ENCODE measurements around the gene PRPF19.

DNA sequence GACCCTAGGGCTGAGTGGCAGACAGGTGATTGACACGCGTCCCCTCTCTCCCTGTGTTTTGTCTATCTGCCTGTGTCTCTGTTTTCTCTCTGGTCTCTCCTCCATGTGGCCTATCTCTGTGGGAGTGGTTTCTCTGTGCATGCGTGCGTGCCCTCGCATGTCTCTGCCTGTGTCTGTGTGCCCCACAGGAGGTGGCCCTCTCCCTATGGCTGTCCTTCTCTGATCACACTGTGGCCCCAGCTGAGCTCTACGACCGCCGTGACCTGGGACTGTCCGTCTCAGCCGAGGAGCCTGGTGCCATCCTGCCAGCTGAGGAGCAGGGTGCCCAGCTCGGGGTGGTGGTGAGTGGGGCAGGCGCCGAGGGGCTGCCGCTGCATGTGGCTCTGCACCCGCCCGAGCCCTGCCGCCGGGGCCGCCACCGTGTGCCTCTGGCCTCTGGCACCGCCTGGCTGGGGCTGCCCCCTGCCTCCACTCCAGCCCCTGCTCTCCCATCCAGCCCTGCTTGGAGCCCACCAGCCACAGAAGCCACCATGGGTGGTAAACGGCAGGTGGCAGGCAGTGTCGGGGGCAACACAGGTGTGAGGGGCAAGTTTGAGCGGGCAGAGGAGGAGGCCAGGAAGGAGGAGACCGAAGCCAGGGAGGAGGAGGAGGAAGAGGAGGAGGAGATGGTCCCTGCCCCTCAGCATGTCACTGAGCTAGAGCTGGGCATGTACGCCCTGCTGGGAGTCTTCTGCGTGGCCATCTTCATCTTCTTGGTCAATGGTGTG is 29.5 kb upstream of the PRPF19 start:
- TF ChIP-seq, protein P1, sequence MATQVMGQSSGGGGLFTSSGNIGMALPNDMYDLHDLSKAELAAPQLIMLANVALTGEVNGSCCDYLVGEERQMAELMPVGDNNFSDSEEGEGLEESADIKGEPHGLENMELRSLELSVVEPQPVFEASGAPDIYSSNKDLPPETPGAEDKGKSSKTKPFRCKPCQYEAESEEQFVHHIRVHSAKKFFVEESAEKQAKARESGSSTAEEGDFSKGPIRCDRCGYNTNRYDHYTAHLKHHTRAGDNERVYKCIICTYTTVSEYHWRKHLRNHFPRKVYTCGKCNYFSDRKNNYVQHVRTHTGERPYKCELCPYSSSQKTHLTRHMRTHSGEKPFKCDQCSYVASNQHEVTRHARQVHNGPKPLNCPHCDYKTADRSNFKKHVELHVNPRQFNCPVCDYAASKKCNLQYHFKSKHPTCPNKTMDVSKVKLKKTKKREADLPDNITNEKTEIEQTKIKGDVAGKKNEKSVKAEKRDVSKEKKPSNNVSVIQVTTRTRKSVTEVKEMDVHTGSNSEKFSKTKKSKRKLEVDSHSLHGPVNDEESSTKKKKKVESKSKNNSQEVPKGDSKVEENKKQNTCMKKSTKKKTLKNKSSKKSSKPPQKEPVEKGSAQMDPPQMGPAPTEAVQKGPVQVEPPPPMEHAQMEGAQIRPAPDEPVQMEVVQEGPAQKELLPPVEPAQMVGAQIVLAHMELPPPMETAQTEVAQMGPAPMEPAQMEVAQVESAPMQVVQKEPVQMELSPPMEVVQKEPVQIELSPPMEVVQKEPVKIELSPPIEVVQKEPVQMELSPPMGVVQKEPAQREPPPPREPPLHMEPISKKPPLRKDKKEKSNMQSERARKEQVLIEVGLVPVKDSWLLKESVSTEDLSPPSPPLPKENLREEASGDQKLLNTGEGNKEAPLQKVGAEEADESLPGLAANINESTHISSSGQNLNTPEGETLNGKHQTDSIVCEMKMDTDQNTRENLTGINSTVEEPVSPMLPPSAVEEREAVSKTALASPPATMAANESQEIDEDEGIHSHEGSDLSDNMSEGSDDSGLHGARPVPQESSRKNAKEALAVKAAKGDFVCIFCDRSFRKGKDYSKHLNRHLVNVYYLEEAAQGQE (IDR thresholded peaks at IDR 0.05; ENCODE audit: borderline replicate concordance): no peak
- no peak for TF ChIP-seq CTCF (IDR thresholded peaks at IDR 0.05; ENCODE audit: poor library complexity, severe bottlenecking)
- TF ChIP-seq EP300 (conservative IDR thresholded peaks at IDR 0.05; ENCODE audit: poor library complexity, severe bottlenecking): no peak

Measured in neural cell (in vitro differentiated cells).